ENCODE results near the gene LRRTM1. TPM values are rescaled to one million over a fixed set of nuclear protein-coding genes. Genes with fewer than 3 reads are reported as not detected.

The LRRTM1 gene
- total and polyA plus RNA-seq, 2 donors (not counting 3 experiments of a cell fraction or from before 2014, with no cell fraction given), result not detected

DNA sequence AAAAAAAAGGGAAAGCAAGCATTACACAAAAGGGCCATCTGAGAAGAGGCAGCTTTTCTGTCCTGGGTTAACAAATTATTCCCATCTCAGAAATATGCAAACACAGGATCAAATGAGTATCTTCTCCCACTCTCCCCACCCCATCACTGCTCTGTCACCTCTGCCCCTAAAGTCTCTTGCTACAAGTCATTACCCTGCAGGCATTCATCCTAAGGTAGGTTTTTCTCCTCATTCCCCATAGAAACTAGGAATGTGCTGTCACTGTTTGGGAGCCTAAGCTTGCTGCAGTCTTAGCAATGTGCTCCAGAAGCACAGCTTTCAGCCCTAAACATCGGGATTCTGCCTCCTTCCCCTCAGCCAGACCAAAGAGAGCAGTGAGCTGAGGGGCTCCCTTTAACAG lies 3.6 kb downstream of the LRRTM1 start:
- intact Hi-C loops (cut with micrococcal nuclease) (no loop called here), dilution Hi-C loops (cut with MboI; ENCODE audit: extremely low pct_ligation_motif_present, low sequenced_read_pairs) (no loop called here)
- Histone ChIP-seq H3K4me3 (replicated peaks in 1 of 3; ENCODE audit: insufficient read depth in 1 of 3, low read depth in 1 of 3, low read length in 3 of 3) (no peak overlapping the region), H3K27me3 (ENCODE audit: control insufficient read depth in 2 of 2, insufficient read depth in 2 of 2, low read length in 2 of 2) (peaks cover 0 to 13% of the 10 kb centered on the region in 2 experiments), H3K79me2 (ENCODE audit: control insufficient read depth, insufficient read depth, low read length) (no peaks in the 10 kb centered on the region), H3K27ac (ENCODE audit: insufficient read depth, low read depth, low read length) (no peak overlapping the region), H3K4me2 (ENCODE audit: insufficient read depth, low read length) (no peak overlapping the region), H3K4me1 (ENCODE audit: control insufficient read depth, extremely low read depth, insufficient read depth, low read length) (no peaks in the 10 kb centered on the region), H3K36me3 (ENCODE audit: control insufficient read depth in 2 of 2, extremely low read depth in 1 of 2, insufficient read depth in 2 of 2, low read length in 2 of 2) (no peaks in the 10 kb centered on the region), H3K9me3 (replicated peaks; ENCODE audit: control insufficient read depth, insufficient read depth, low read length) (peaks cover 3% of the 10 kb centered on the region), H3K9me1 (replicated peaks; ENCODE audit: control insufficient read depth, extremely low read depth, insufficient read depth, low read length) (no peaks in the 10 kb centered on the region), H3K9ac (replicated peaks; ENCODE audit: extremely low read depth, insufficient read depth, low read length) (no peak overlapping the region), H4K20me1 (replicated peaks; ENCODE audit: control insufficient read depth, extremely low read depth, insufficient read depth, low read length) (no peaks in the 10 kb centered on the region), H2AFZ (ENCODE audit: low read depth, low read length) (no peak overlapping the region)
- CTCF ChIA-PET, result no interaction called here
- FAIRE-seq, result no peak
- POLR2A ChIA-PET, result no interaction called here
- no peak for DNase-seq (ENCODE audit: low read depth, low spot score)
- no TSS peak for BruUV-seq (replicated peaks)
- TF ChIP-seq POLR2AphosphoS5 (IDR thresholded peaks at IDR 0.05; ENCODE audit: insufficient read depth, low read depth, low read length) (no peak), FOS (IDR thresholded peaks at IDR 0.05; ENCODE audit: borderline replicate concordance, insufficient read depth, low read length) (no peak), POLR2A (IDR thresholded peaks at IDR 0.05; ENCODE audit: low read depth, low read length) (no peak), MYC (IDR thresholded peaks at IDR 0.05; ENCODE audit: low read depth, low read length) (no peak), EZH2 (IDR thresholded peaks at IDR 0.05; ENCODE audit: borderline replicate concordance, low read depth, low read length, severe bottlenecking) (no peak), JUN (IDR thresholded peaks at IDR 0.05; ENCODE audit: borderline replicate concordance, insufficient read depth, insufficient read length, low read depth) (no peak), GATA2 (IDR thresholded peaks at IDR 0.05; ENCODE audit: insufficient read depth, insufficient read length, low read depth, low read length) (no peak)
- TF ChIP-seq, protein P1, sequence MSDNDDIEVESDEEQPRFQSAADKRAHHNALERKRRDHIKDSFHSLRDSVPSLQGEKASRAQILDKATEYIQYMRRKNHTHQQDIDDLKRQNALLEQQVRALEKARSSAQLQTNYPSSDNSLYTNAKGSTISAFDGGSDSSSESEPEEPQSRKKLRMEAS (IDR thresholded peaks at IDR 0.05; ENCODE audit: insufficient read depth, insufficient read length), result no peak
- TF ChIP-seq, protein P2, sequence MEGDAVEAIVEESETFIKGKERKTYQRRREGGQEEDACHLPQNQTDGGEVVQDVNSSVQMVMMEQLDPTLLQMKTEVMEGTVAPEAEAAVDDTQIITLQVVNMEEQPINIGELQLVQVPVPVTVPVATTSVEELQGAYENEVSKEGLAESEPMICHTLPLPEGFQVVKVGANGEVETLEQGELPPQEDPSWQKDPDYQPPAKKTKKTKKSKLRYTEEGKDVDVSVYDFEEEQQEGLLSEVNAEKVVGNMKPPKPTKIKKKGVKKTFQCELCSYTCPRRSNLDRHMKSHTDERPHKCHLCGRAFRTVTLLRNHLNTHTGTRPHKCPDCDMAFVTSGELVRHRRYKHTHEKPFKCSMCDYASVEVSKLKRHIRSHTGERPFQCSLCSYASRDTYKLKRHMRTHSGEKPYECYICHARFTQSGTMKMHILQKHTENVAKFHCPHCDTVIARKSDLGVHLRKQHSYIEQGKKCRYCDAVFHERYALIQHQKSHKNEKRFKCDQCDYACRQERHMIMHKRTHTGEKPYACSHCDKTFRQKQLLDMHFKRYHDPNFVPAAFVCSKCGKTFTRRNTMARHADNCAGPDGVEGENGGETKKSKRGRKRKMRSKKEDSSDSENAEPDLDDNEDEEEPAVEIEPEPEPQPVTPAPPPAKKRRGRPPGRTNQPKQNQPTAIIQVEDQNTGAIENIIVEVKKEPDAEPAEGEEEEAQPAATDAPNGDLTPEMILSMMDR (IDR thresholded peaks at IDR 0.05; ENCODE audit: extremely low read depth in 1 of 2, insufficient read depth in 1 of 2, low read depth in 1 of 2, low read length in 2 of 2), result no peak
